Transverse colon (tissue), 4 donors: ENCODE measurements around the gene ITGB3BP. TPM values are rescaled to one million over a fixed set of nuclear protein-coding genes. Genes with fewer than 3 reads are reported as not detected.

Source experiments
- DNase-seq: peaks from one replicate; pipeline ENCODE4 v3.0.0-alpha.2; 2019
- H3K27ac ChIP-seq, 4 donors: fragments of 200-600 bp; sonication (generic); 2 replicates each; pipeline ENCODE4 v1.5.1; 2016 to 2018; ENCODE audit warnings: inconsistent platforms in 4 of 4
- H3K27me3 ChIP-seq: fragments of 200-600 bp; sonication (generic); 2 replicates; pipeline ENCODE4 v1.5.1; 2017; ENCODE audit warnings: inconsistent platforms
- H3K36me3 ChIP-seq, 4 donors: fragments of 200-600 bp; sonication (generic); 2 replicates each; pipeline ENCODE4 v1.5.1; 2017 to 2019; ENCODE audit warnings: inconsistent platforms in 4 of 4
- H3K4me1 ChIP-seq, 4 donors: fragments of 200-600 bp; sonication (generic); 2 replicates each; pipeline ENCODE4 v1.5.1; 2017 to 2020; ENCODE audit warnings: inconsistent platforms in 4 of 4
- H3K4me3 ChIP-seq, 4 donors: fragments of 200-600 bp; sonication (generic); 1 replicate in 1 of 4; 2 replicates in 3 of 4; pipeline versions ENCODE4 v1.5.1 to v1.6.1; 2017 to 2019; ENCODE audit warnings: inconsistent platforms in 4 of 4
- H3K9me3 ChIP-seq, 2 donors: fragments of 200-600 bp; sonication (generic); 2 replicates each; pipeline ENCODE4 v1.5.1; 2017 to 2019; ENCODE audit warnings: inconsistent platforms in 2 of 2
- EP300 ChIP-seq: sonication (generic); formaldehyde crosslinking; IDR thresholded peaks from one replicate; pipeline ENCODE4 v1.6.1; 2017; ENCODE audit warnings: antibody characterized with exemption, low read depth
- POLR2A ChIP-seq: fragments of 450-650 bp; IDR thresholded peaks from one replicate; pipeline ENCODE4 v1.6.1; 2016; ENCODE audit warnings: antibody characterized with exemption, mild to moderate bottlenecking, moderate library complexity
- POLR2AphosphoS5 ChIP-seq, 3 donors: sonication (generic); formaldehyde crosslinking; IDR thresholded peaks; one replicate each; pipeline ENCODE4 v1.6.1; 2016; ENCODE audit warnings: antibody characterized with exemption in 3 of 3
- WGBS, 2 donors: methylation state at CpG; one replicate each; pipeline ENCODE4 v1.1.5; 2018; ENCODE audit warnings: low coverage in 1 of 2; 5-methylcytosine and 5-hydroxymethylcytosine counted together
- in situ Hi-C, 4 donors: fragments of 200-750 bp; cut with MboI; loops; one replicate each; pipeline versions ENCODE4 v1.15.0 to v1.15.1; 2017; ENCODE audit warnings: low sequenced_read_pairs in 3 of 4, low pct_ligation_motif_present in 1 of 4, low pct_unique_long_range_greater_than_20kb in 1 of 4
- intact Hi-C: fragments of 100-400 bp; cut with DNase I; formaldehyde crosslinking; loops from one replicate; pipeline ENCODE4 v1.15.1; 2023; ENCODE audit warnings: low total_unique reads
- total RNA-seq, 4 donors: library from RNA; depleted of rRNA; stranded (reverse); fragments of >200 nt; gene quantifications; one replicate each; pipeline ENCODE4 v1.1.0, GENCODE V29; 2016
- TF ChIP-seq, protein P1 (sequence below), 5 experiments: fragments of 200-600 bp in 3 of 5; fragments of 450-650 bp in 2 of 5; sonication (generic) in 3 of 5; IDR thresholded peaks; 1 replicate in 2 of 5; 2 replicates in 3 of 5; pipeline ENCODE4 v1.5.1; 2016 to 2017; ENCODE audit warnings: antibody characterized with exemption in 5 of 5, inconsistent platforms in 3 of 5, mild to moderate bottlenecking in 2 of 5, moderate library complexity in 1 of 5

ITGB3BP gene
- total RNA-seq, 4 donors from 2014 or later, result 0.80 to 12.2 (median 7.1) TPM

DNA sequence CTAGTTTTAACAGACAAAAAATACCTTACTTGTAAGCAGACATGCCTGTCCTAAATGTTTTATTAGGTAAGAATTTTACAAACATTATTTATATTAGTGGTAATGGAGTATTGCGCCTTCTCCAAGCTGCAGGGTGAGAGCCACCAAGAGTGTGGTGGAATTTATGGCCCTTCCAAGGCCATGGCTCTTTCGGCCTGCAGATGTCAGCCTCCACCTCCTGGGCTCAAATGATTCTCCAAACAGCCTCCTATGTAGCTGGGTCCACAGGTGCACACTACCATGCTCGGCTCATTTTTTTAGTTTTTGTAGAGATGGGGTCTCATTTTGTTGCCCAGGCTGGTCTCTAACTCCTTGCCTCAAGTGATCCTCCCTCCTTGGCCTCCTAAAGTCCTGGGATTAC, 56.3 kb downstream of the ITGB3BP start:
- Histone ChIP-seq H3K36me3 (peaks cover 0 to 4% (median 0%) of the 10 kb centered on the region in 4 donors), H3K4me3 (no peak overlapping the region), H3K9me3 (peaks cover 5 to 9% of the 10 kb centered on the region in 2 donors), H3K27ac (no peak overlapping the region), H3K4me1 (no peaks in the 10 kb centered on the region), H3K27me3 (no peaks in the 10 kb centered on the region)
- intact Hi-C loops, result no loop called here
- in situ Hi-C loops, result no loop called here
- 90 to 100% methylated on average over 1 to 3 of the region's 3 CpGs for WGBS, 2 donors
- TF ChIP-seq, protein P1, sequence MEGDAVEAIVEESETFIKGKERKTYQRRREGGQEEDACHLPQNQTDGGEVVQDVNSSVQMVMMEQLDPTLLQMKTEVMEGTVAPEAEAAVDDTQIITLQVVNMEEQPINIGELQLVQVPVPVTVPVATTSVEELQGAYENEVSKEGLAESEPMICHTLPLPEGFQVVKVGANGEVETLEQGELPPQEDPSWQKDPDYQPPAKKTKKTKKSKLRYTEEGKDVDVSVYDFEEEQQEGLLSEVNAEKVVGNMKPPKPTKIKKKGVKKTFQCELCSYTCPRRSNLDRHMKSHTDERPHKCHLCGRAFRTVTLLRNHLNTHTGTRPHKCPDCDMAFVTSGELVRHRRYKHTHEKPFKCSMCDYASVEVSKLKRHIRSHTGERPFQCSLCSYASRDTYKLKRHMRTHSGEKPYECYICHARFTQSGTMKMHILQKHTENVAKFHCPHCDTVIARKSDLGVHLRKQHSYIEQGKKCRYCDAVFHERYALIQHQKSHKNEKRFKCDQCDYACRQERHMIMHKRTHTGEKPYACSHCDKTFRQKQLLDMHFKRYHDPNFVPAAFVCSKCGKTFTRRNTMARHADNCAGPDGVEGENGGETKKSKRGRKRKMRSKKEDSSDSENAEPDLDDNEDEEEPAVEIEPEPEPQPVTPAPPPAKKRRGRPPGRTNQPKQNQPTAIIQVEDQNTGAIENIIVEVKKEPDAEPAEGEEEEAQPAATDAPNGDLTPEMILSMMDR (IDR thresholded peaks at IDR 0.05), result peak in 1 of 5 experiments; percentile 13
- no peak for TF ChIP-seq POLR2AphosphoS5 (IDR thresholded peaks at IDR 0.05)
- no peak for DNase-seq

DNA sequence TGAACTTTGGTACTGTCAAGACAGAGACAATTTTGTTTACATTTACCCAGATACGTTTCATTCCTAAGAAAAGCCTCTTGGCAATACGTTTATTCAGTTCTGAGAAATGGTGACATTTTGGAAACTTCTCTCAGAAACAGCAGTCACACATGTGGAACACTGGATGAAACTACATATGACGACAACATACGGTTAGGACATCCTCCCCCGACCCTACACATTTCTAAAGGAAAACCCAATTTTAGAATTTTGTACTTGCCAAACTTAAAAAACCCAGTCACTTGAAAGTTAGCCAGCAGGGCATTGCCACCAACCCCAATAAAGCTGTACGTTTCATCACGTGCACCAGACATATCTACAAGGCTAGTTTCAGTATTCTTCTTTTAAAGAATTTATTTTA, 56.8 kb downstream of the ITGB3BP start:
- H3K27ac ChIP-seq, result no peak overlapping the region
- peaks cover 0 to 9% (median 0%) of the 10 kb centered on the region in 4 donors for H3K36me3 ChIP-seq
- TF ChIP-seq POLR2AphosphoS5 (IDR thresholded peaks at IDR 0.05), result no peak
- no peak for TF ChIP-seq POLR2A
- no peak for TF ChIP-seq EP300
- TF ChIP-seq, protein P1 (IDR thresholded peaks at IDR 0.05), result no peak
- intact Hi-C loops (no loop called here), in situ Hi-C loops (no loop called here)
- DNase-seq, result no peak
- H3K27me3 ChIP-seq, result no peaks in the 10 kb centered on the region
- H3K9me3 ChIP-seq, result peaks cover 8 to 13% of the 10 kb centered on the region in 2 donors
- no peaks in the 10 kb centered on the region for H3K4me1 ChIP-seq
- no peak overlapping the region for H3K4me3 ChIP-seq
- whole genome bisulfite sequencing, 2 donors, result 81 to 83% methylated on average over 7 of the region's 7 CpGs

DNA sequence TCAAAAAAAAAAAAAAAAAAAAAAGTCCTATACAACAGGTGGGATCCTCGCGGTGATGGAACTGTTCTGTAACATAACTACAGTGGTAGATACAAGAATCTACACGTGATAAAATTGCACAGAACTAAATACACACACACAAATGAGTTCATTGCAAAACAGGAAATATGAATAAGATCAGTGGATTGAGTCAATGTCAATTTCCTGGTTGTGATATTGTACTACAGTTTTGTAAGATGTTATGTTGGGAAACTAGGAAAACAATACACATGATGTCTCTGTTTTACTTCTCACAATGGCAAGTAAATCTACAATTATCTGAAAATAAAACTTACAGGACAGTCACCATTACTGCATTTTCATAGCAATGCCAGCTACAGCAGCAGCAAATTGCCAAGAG, 59.8 kb downstream of the ITGB3BP start:
- no peak for DNase-seq
- no peaks in the 10 kb centered on the region for H3K4me1 ChIP-seq
- H3K4me3 ChIP-seq, result no peak overlapping the region
- H3K9me3 ChIP-seq, result peaks cover 8 to 13% of the 10 kb centered on the region in 2 donors
- intact Hi-C loops (no loop called here), in situ Hi-C loops (no loop called here)
- WGBS, 2 donors, result 83 to 89% methylated on average over 3 of the region's 3 CpGs
- H3K27ac ChIP-seq, result no peak overlapping the region
- peaks cover 0 to 9% (median 0%) of the 10 kb centered on the region in 4 donors for H3K36me3 ChIP-seq
- no peaks in the 10 kb centered on the region for H3K27me3 ChIP-seq
- TF ChIP-seq POLR2AphosphoS5 (IDR thresholded peaks at IDR 0.05) (no peak), POLR2A (no peak), EP300 (no peak)
- TF ChIP-seq, protein P1 (IDR thresholded peaks at IDR 0.05), result no peak

DNA sequence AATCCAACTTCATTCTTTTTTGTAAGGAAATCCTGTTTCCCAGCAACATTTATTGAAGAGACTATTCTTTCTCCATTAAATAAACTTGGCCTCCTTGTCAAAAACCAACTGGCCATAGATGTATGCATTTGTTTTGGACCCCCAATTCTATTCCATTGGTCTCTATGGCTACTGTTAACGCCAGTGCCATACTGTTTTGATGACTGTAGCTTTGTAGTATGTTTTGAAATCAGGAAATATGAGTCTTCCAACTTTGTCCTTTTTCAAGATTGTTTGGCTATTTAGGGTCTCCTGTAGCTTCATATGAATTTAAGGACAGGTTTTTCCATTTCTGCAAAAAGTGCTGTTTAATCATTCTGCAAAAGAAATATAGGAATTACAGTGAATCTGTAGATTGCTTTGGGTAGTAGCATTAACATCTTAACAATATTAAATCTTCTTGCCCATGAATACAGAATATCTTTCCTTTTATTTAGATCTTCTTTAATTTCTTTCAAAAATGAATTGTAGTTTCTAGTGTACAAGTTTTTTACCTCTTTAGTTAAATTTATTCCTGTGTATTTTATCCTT, 61.3 kb downstream of the ITGB3BP start:
- intact Hi-C loops, result no loop called here
- WGBS, 2 donors, result 100% methylated on average over 1 of the region's 1 CpG
- in situ Hi-C loops, result no loop called here
- H3K27me3 ChIP-seq, result no peaks in the 10 kb centered on the region
- H3K4me1 ChIP-seq, result no peaks in the 10 kb centered on the region
- H3K4me3 ChIP-seq, result no peak overlapping the region
- H3K36me3 ChIP-seq, result peaks cover 0 to 9% (median 0%) of the 10 kb centered on the region in 4 donors
- H3K9me3 ChIP-seq, result peaks cover 8 to 13% of the 10 kb centered on the region in 2 donors
- TF ChIP-seq POLR2A, result no peak
- TF ChIP-seq, protein P1 (IDR thresholded peaks at IDR 0.05), result no peak
- TF ChIP-seq EP300, result no peak
- TF ChIP-seq POLR2AphosphoS5 (IDR thresholded peaks at IDR 0.05), result no peak
- DNase-seq, result no peak
- no peak overlapping the region for H3K27ac ChIP-seq
